Pancreas (tissue), 10 donors: Measurements from ENCODE around the gene FAT1. TPM values are rescaled to one million over a fixed set of nuclear protein-coding genes. Genes with fewer than 3 reads are reported as not detected.

ENCODE experiments used
- ATAC-seq, 4 donors: fragments of 200-7000 bp; cut with Tn5 transposase; one replicate each; pipeline versions ENCODE4 v1.8.0 to v1.9.1; 2020; ENCODE audit warnings: mild to moderate bottlenecking in 4 of 4, moderate library complexity in 4 of 4
- DNase-seq, 6 donors: peaks; one replicate each; pipeline ENCODE4 v3.0.0-alpha.2; 2020
- FAIRE-seq: peaks from 2 replicates; lab custom pipeline; 2012; peaks lifted over from hg19 to GRCh38; lab: Jason Lieb, UNC
- H3K27ac ChIP-seq, 4 donors: fragments of 200-600 bp; sonication (generic); 1 replicate in 3 of 4; 2 replicates in 1 of 4; pipeline versions ENCODE4 v1.5.0 to v1.8.0; 2020
- H3K27me3 ChIP-seq, 4 donors: fragments of 200-600 bp; one replicate each; pipeline ENCODE4 v1.8.0; 2021
- H3K36me3 ChIP-seq, 3 donors: fragments of 200-600 bp; sonication (generic) in 1 of 3; one replicate each; pipeline versions ENCODE4 v1.5.0 to v1.8.0; 2020 to 2021
- H3K4me1 ChIP-seq, 3 donors: fragments of 200-600 bp; one replicate each; pipeline ENCODE4 v1.8.0; 2021
- H3K4me3 ChIP-seq, 4 donors: fragments of 200-600 bp; sonication (generic) in 2 of 4; one replicate each; pipeline versions ENCODE4 v1.5.0 to v1.8.0; 2020 to 2021
- H3K9me3 ChIP-seq, 4 donors: fragments of 200-600 bp; one replicate each; pipeline ENCODE4 v1.8.0; 2021
- CTCF ChIP-seq, 4 donors: fragments of 200-600 bp; sonication (generic) in 3 of 4; IDR thresholded peaks; one replicate each; pipeline versions ENCODE4 v1.5.0 to v1.8.0; 2021; ENCODE audit warnings: antibody characterized with exemption in 4 of 4
- WGBS, 2 donors: extraction: QIAGEN DNeasy Blood & Tissue Kit; methylation state at CpG; one replicate each; pipeline ENCODE4 v1.1.7; 2013; 5-methylcytosine and 5-hydroxymethylcytosine counted together
- intact Hi-C, 3 donors: fragments of 100-400 bp; cut with DNase I; formaldehyde crosslinking; loops; one replicate each; pipeline versions ENCODE4 v1.11.1 to v1.14.2; 2022
- polyA plus RNA-seq, 2 donors: library from polyadenylated mRNA; stranded (reverse); fragments of 200-250 nt; gene quantifications; one replicate each; pipeline ENCODE4 v1.2.3, GENCODE V29; 2013
- total RNA-seq, 6 donors: library from RNA; stranded (reverse); fragmentation: NEBNext Ultra II Directional in 4 of 6; extraction: Animal tissue kit (Norgen Biotek cat#: 25700) in 4 of 6; gene quantifications; one replicate each; pipeline versions ENCODE4 v1.2.1 to v1.2.4, GENCODE V29; 2021 to 2023
- donor health status: healthy with polysubstance abuse.
- donor health status: DM: no; HTN: no; CAD: no; lungs with moderate emphysema.
- donor health status: DM: no; HTN: no; CAD: no.
- donor health status: control.
- donor health status: control.
- donor health status: Bipolar disorder and iron deficiency.
- donor health status: DM: yes; HTN: yes; CAD: no.
- donor health status: DM: no; HTN: no; CAD: no.
- donor health status: DM: no; HTN: no; CAD: no.
- donor health status: DM: yes; HTN: yes; CAD: no.

FAT1 gene
- total and polyA plus RNA-seq, 8 donors = 16.9 to 91.6 (median 59.3) TPM

- FAIRE-seq = no peak
- DNase-seq = no peak
- H3K27ac ChIP-seq = no peak overlapping the region
- TF ChIP-seq CTCF (IDR thresholded peaks at IDR 0.05) = no peak
- intact Hi-C loops = no loop called here
- no peaks in the 10 kb centered on the region for H3K9me3 ChIP-seq
- H3K27me3 ChIP-seq = no peaks in the 10 kb centered on the region
- no peaks in the 10 kb centered on the region for H3K4me1 ChIP-seq
- WGBS, 2 donors = 97 to 98% methylated on average over 7 of the region's 7 CpGs
- H3K4me3 ChIP-seq = no peak overlapping the region
- ATAC-seq = no peak
- peaks cover 0 to 88% (median 7%) of the 10 kb centered on the region in 3 donors for H3K36me3 ChIP-seq
Measured at GRCh38 chr4:186598686-186599085, 125.0 kb downstream of the FAT1 start.

GRCh38 chr4:186596850-186597390, 126.7 kb downstream of the FAT1 start:
- Histone ChIP-seq H3K27ac (no peak overlapping the region), H3K27me3 (no peaks in the 10 kb centered on the region), H3K9me3 (no peaks in the 10 kb centered on the region), H3K4me1 (no peaks in the 10 kb centered on the region), H3K36me3 (peaks cover 0 to 75% (median 7%) of the 10 kb centered on the region in 3 donors), H3K4me3 (no peak overlapping the region)
- intact Hi-C loops = no loop called here
- FAIRE-seq (no peak), DNase-seq (no peak), ATAC-seq (no peak)
- no peak for TF ChIP-seq CTCF (IDR thresholded peaks at IDR 0.05)
- WGBS, 2 donors = 91 to 92% methylated on average over 23 of the region's 23 CpGs

- DNase-seq (no peak), FAIRE-seq (no peak), ATAC-seq (no peak)
- Histone ChIP-seq H3K36me3 (peaks cover 0 to 71% (median 7%) of the 10 kb centered on the region in 3 donors), H3K9me3 (no peaks in the 10 kb centered on the region), H3K4me3 (no peak overlapping the region), H3K27ac (no peak overlapping the region), H3K4me1 (no peaks in the 10 kb centered on the region), H3K27me3 (no peaks in the 10 kb centered on the region)
- intact Hi-C loops = no loop called here
- no peak for TF ChIP-seq CTCF (IDR thresholded peaks at IDR 0.05)
- 94 to 95% methylated on average over 12 of the region's 12 CpGs for WGBS, 2 donors
Measured at GRCh38 chr4:186596346-186596745, 127.3 kb downstream of the FAT1 start.

GRCh38 chr4:186593587-186593973, 130.1 kb downstream of the FAT1 start:
- TF ChIP-seq CTCF (IDR thresholded peaks at IDR 0.05) = no peak
- DNase-seq (no peak), FAIRE-seq (no peak), ATAC-seq (no peak)
- H3K27me3 ChIP-seq = no peaks in the 10 kb centered on the region
- no peaks in the 10 kb centered on the region for H3K9me3 ChIP-seq
- intact Hi-C loops = no loop called here
- peaks cover 0 to 50% (median 3%) of the 10 kb centered on the region in 3 donors for H3K36me3 ChIP-seq
- H3K4me3 ChIP-seq = no peak overlapping the region
- no peaks in the 10 kb centered on the region for H3K4me1 ChIP-seq
- 82 to 86% methylated on average over 7 of the region's 7 CpGs for WGBS, 2 donors
- H3K27ac ChIP-seq = no peak overlapping the region

- Histone ChIP-seq H3K9me3 (no peaks in the 10 kb centered on the region), H3K27ac (no peak overlapping the region), H3K27me3 (no peaks in the 10 kb centered on the region), H3K4me1 (no peaks in the 10 kb centered on the region), H3K36me3 (peaks cover 0 to 54% (median 3%) of the 10 kb centered on the region in 3 donors), H3K4me3 (no peak overlapping the region)
- peak; percentile 50 to 77 (median 72) for ATAC-seq
- intact Hi-C loops = no loop called here
- no peak for FAIRE-seq
- 63 to 66% methylated on average over 13 of the region's 13 CpGs for WGBS, 2 donors
- TF ChIP-seq CTCF (IDR thresholded peaks at IDR 0.05) = no peak
- no peak for DNase-seq
Measured at GRCh38 chr4:186592966-186593586, 130.6 kb downstream of the FAT1 start.
